ENCODE results near the gene RTP3.

The RTP3 gene

GRCh38 chr3:46455231-46456115 lies 42.3 kb upstream of the RTP3 start:
- no peak for TF ChIP-seq CTCF (conservative IDR thresholded peaks at IDR 0.05; ENCODE audit: low read depth, low read length)
- no peak overlapping the region for H3K4me3 ChIP-seq (ENCODE audit: low read depth, low read length)
- no peak for DNase-seq (ENCODE audit: low read depth)

- DNase-seq (ENCODE audit: low read depth), result no peak
- no peak for TF ChIP-seq CTCF (conservative IDR thresholded peaks at IDR 0.05; ENCODE audit: low read depth, low read length)
Measured at GRCh38 chr3:46456118-46456517, 41.7 kb upstream of the RTP3 start.

GRCh38 chr3:46460051-46460450 lies 37.7 kb upstream of the RTP3 start:
- no peak for TF ChIP-seq CTCF (conservative IDR thresholded peaks at IDR 0.05; ENCODE audit: low read depth, low read length)
- no peak for DNase-seq (ENCODE audit: low read depth)
- no peak overlapping the region for H3K4me3 ChIP-seq (ENCODE audit: low read depth, low read length)

More at GRCh38 chr3:46456118-46456517, 41.7 kb upstream of the RTP3 start:
- H3K4me3 ChIP-seq (ENCODE audit: low read depth, low read length), result no peak overlapping the region

GRCh38 chr3:46462111-46462510 lies 35.7 kb upstream of the RTP3 start:
- peak; percentile 12 for DNase-seq (ENCODE audit: low read depth)
- peak; percentile 7 for TF ChIP-seq CTCF (conservative IDR thresholded peaks at IDR 0.05; ENCODE audit: low read depth, low read length)

GRCh38 chr3:46462511-46462910 lies 35.3 kb upstream of the RTP3 start:
- no peak overlapping the region for H3K4me3 ChIP-seq (ENCODE audit: low read depth, low read length)
- no peak for DNase-seq (ENCODE audit: low read depth)
- TF ChIP-seq CTCF (conservative IDR thresholded peaks at IDR 0.05; ENCODE audit: low read depth, low read length), result no peak

More at GRCh38 chr3:46462111-46462510, 35.7 kb upstream of the RTP3 start:
- H3K4me3 ChIP-seq (ENCODE audit: low read depth, low read length), result no peak overlapping the region

GRCh38 chr3:46463120-46463867 lies 34.5 kb upstream of the RTP3 start:
- no peak overlapping the region for H3K4me3 ChIP-seq (ENCODE audit: low read depth, low read length)
- no peak for DNase-seq (ENCODE audit: low read depth)
- no peak for TF ChIP-seq CTCF (conservative IDR thresholded peaks at IDR 0.05; ENCODE audit: low read depth, low read length)
